Activated effector memory CD4-positive, alpha-beta T cell treated with Interleukin-2 at 50 U/mL for 16 hours (primary cell): ENCODE data around the gene RBP4.

ENCODE experiments used
- DNase-seq: peaks from one replicate; pipeline ENCODE4 v3.0.0-alpha.2; 2020

The RBP4 gene

DNA sequence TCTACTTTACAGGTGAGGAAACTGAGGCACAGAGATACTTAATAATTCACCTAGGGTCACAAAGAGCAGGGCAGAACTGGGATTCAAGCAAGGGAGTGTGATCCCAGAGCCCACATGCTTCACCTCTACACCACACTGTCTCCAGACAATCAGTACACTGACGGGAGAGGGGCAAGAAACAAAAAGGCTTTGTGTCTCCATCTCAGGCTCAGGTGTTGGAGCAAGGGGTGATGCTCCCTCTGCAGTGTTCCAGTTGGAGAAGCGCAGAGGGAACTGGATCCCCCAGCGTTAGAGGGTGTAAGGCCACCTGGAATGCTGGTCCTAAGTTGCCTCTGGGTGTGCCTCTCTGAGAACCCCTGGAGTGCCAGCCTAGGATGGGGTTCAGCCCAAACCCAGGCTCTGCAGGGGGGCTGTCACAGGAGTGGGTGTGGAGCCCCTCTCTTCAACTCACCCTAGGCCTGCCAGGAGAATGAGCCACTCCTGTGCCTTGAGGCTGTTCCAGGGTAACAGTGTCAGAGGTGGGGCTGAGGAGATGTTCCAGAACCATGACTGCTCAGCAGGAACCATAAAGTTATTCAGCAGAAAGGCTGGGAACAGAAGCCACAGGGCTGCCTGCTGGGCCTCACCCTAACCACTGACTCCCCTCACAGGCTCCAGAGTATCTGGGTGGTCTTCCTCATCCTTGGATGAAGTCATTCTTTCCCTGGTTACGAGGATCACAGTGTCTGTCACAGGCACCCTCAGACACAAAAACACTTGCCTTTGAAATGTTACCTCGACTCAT lies 5.5 kb downstream of the RBP4 start:
- no peak for DNase-seq

DNA sequence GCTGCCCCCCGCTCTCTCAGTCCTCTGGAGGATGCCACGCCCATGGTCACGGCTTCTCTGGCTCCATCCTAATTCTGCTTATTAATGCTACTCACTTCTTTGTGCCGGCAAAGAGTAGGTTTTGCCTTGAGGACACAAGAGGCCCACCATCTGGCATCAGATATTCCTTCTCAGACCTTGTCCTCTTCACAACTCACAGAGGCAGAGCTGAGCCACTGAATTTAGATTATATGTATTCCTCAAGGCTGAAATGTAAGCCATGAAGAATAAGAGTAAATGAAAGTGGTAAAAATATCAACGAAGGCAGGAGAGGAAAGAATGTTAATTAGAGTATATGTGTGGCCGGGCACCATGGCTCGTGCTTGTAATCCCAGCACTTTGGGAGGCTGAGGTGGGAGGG lies 6.5 kb downstream of the RBP4 start:
- no peak for DNase-seq

DNA sequence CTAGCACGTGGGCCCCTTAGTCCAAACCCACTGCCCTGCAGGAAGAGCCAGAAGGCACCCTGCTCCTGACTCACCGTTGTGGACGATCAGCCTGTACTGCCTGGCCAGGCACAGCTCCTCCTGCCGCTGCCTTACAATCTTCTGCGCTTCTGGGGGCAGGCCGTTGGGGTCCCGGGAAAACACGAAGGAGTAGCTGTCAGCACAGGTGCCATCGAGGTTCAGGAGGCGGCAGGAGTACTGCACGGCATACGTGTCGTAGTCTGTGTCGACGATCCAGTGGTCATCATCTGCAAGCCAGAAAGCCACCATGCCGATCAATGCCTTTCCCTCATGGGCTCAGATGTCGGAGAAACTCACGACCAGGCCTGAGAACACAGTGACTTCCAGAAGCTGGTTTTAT lies 7.3 kb downstream of the RBP4 start:
- no peak for DNase-seq

DNA sequence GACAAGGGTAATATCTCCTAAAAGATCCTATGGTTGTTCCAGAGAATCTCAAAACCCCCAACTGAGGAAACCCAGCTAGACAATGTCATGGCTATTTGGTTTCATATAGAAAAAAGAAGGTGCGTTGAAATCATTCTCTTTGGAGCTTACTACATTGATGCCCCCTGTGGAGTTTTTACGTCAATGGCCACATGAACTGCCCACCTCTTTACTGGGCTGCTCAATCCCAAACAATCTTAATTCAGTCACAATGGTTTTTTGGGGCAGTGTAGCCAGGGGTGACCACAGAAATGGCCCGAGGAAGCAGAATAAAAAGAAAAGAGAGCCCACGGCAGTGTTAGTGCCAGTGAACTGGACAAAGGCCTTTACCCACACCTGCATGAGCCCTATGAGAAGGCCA lies 7.8 kb downstream of the RBP4 start:
- no peak for DNase-seq

DNA sequence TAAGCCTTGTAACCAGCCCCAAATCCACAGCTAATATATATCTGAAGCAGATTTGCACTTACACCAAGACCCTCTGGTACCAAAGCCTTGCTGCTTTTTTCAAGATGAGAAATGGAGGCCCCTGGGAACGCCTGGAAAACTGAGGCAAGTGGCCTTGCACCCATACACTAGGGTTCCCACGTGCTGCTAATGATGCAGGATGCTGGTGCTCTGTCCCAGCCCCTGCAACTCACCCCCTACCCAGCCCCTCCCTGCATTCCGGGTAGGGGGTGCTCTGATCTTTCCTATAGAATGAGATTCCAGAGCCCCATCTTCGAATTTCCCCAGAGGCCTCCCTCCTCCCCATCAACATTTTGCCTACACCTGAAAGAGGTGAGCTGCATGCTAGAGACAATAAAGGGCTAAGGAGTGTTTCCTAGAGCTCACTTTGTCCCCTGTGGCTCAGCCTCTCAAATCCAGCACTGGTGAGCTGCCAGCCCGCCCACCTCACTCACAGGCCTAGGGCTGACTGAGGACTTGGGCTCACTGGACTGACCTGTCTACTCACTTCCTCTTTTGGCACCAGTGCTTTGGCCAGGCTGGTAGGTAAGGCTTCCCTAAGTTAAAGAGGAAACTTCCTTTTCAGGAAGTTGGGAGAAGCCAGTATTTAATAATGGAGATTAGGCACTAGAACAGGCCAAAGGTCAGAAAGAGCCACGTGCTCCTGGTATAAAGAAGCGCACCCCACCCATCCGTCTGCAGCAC lies 9.8 kb downstream of the RBP4 start:
- no peak for DNase-seq

DNA sequence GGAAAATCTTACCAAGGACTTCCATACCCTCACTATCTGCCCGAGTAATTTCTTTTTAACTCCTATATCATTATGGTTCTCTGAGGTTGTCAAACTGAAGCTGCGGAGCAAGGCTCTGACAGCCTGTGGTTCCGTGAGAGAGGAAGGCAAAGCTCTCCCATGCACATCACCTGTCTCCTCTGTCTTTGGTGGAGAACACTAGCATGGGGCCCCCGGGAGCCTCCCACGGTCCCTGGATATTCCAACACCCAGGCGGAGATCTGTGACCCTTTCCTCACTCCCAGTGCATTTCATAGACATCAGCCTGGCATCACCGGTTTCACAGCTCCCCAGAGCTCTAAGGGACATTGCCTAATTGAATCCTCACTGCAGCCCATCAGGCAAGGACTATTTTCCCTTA lies 10.4 kb downstream of the RBP4 start:
- no peak for DNase-seq

DNA sequence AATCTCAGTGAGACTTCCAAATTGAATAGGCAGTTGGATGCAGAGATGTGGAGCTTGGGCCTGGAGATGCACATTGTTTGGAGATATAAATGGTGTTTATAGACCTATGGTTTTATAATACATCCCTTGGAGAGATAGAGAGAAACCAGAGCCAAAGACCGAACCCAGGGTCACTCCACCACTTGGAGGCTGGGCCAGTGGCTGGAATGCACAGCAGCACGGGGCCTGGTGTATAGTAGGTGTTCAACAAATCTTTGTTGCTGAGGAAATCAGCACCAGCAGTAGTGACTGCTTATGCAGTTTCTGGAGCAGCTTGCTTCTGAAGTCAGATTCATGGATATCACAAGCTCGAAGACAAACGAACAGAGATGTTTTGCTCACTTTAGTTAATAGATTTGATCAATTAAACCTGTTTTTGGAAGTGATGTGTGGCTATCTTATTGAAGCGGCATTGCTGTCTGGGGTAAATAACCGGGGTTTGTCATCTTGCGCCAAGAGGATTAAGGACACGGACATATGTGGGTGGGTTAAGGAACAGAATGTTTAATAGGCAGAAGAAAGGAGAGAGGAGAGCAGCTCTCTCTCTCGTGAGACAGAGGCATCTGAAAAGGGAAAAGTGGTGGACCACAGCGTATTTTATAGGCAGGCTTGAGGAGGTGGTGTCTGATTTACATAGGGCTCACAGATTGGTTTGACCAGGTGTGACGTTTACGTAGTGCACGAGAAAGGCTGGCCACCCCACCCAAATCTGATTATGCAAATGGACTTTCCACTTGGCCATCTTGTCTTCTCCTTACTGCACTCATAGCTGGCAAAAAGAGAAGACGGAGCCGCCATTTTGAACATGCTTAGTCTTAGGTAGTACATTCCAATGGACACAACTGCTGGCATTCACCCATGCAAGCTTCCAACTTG lies 11.1 kb downstream of the RBP4 start:
- DNase-seq, result no peak

DNA sequence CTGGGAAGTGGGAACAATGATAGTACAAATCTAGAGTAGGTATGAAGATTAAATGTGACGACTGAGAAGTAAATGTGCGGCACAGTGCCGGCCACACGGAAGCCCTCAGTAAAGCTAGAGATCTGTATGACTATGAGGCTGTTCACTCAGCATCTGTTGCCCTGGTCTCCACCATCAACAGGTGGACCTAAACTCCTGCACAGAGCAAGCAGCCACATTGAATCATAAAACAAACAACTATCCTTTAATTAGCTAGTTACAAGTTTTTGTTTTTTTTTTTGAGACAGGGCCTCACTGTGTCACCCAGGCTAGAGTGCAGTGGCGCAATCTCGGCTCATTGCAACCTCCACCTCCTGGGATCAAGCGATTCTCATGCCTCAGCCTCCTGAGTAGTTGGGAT lies 16.6 kb downstream of the RBP4 start:
- no peak for DNase-seq

DNA sequence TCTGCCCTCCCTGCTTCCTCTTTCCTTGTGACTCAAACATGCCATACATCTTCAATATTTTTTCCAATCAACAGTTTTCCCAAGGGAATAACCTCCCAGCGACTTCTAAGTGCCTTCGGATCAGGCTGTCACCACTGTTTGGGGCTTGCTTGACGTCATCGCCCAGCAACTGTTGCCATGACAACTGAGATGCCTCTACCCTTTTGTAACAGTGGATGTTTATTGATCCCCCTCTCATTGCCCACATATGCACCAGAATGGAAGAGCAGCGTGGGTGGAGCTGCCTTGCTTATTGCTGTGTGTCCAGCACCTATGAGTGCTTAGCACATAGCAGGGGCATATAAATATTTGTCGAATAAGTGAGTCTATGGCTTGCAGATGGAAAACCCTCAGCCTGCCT lies 20.2 kb downstream of the RBP4 start:
- DNase-seq, result no peak

DNA sequence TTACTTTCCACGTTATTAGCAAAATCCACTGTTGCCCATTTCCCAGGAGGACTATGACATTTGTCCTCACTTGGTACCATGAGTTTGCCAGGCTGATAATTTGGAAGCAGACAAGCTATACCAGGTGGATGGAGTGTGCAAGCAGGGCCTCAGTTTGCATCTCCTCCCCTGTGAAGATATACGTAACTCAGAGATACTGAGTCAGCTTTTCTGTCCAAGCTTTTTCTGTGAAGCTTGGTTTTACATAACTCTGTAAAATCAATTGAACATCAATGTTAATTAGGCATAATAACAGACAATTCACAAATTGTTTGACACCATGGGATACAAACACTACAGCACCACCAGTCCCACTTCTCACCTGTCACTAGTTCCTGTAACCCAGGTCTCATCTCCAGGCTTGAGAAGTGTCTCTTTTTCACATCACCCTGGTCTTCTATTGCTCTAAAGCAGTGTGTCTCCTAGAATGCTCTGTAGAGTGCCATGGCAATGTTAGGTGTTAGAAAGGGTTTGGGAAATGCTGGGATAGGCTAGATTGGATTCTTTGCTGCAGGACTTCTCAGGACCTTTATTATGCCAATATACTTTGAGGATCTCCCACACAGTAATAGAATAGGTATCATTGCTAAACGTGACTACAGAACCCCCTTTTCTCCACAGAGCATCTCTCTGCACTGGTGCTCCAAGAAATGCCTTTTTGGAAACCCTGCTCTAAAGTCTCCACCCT lies 20.9 kb downstream of the RBP4 start:
- DNase-seq, result no peak

DNA sequence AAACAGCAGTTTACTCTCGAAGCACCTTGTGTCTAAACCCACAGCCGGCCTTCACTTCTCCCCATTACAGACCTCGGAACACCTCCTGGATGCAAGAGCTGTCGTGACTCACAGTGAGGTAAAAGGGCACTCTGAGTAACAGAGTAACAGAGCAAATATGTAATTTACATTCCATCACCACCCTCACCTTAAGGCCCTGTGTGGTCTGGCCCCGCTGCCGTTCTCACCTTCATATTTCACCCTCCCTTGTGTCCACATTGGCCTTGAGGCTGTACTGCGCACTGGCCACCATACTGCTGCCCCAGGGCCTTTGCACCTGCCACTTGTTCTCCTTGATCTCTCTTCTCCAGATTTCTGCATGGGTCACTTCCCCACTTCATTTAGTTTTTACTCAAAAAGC lies 21.9 kb downstream of the RBP4 start:
- DNase-seq, result no peak

DNA sequence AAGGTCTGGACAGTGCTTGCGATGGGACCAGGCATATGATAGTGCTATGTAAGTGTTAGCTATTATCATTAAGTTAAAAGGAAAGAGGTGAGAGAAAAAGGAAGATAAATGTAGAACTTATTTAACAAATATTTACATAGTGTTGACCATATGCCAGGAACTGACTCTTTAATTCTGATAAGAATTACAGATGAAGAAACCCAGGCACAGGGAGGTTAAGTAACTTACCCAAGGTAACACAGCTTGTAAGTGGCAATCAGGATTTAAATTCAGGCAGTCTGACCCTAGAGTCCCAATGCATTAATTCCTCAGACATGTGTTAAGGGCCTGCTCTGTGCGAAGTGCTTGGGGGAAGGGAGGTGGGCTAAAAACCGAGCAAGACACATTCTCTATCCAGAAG lies 23.5 kb downstream of the RBP4 start:
- no peak for DNase-seq

DNA sequence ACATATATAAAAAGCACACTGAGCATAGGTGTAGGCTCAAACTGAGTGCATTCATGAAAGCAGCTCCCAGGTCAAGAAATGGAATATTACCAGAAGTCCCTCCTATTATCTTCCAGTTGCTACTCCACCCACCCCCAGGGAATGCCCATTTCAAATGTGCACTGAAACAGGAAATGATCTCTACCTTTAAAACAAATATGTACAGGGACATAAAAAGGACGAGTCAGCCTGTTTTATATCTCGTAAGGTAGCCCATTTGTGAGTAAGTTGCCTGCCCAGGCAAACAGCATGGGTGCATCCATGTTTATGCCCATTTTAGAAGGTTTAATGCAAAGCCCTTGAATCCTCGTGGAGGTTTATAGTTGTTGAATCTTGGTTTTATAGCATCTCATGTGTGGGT lies 24.1 kb downstream of the RBP4 start:
- no peak for DNase-seq

DNA sequence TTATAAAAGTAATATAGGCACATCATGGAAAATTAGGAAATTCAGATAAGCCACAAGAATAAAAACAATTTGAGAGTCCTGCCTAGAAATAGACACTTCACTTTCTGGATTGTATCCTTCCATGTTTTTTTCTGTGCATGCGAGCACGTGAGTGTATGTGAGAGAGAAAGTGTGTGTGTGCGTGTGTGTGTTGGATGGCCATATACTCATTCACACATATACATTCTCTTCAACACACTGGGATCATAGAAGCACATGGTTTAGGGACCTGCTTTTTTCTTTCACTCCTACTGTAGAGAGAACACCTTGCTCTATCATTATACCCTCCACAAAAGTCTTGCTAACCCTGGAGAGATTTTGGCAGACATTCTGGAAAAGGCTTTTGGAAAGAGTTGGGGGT lies 27.1 kb downstream of the RBP4 start:
- DNase-seq, result no peak

DNA sequence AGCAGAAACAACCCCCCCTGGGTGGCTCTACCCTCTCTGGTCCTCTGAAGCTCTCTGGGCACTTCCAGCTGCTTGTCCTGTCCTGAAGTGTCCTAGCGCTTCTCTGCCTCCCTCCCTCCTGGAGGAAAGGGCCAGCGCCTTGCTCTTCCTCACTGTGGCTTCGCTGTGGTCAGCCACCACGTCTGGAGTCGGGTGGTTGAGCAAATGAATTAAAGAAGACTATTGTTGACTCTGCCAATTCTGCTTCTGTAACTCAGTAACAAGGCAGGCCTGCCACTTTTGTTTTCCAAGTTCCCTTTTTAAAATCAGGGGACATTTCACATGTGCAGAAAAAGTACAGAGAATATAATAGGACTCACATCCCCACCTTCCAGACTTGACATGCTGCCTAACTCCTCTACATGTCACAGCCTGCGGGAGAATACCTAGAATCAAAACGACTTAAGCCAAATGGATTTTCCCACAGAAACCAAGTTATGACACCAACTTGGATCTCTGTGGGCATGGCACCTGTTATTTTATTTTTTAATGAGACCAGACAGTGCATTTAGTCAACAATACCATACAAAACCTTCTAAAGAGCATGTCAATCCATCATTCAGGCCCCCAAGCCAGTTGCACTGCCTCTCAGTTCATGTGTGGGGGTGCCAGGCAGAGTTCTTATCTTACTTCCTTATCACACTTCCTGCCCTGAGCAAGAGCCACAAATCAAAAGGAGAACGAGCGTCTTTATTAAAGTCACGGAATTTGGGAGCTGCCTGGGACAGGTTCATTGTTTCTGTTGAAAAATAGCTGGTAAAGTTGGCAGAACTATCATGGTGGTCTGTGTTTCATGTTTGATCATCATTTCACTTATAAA lies 27.8 kb downstream of the RBP4 start:
- DNase-seq, result no peak

DNA sequence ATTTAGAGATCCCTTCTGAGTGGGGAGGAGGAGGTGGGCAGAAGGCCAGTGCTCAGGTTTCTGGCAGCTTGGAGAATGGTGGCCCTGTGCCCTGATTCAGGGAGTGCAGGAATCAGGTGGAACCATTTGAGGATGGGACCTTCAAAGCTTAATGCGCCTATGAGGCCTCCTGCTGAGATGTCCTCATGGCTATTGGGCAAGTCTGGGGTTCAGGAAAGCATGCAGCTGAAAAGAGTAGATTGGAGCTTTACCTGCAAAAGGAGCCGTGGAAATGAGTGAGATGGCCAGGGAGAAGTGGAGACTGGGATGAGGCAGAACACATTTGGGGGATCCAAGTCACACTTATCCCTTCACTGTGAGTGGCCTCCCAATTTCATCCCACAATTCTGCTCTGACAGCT lies 28.4 kb downstream of the RBP4 start:
- DNase-seq, result no peak

DNA sequence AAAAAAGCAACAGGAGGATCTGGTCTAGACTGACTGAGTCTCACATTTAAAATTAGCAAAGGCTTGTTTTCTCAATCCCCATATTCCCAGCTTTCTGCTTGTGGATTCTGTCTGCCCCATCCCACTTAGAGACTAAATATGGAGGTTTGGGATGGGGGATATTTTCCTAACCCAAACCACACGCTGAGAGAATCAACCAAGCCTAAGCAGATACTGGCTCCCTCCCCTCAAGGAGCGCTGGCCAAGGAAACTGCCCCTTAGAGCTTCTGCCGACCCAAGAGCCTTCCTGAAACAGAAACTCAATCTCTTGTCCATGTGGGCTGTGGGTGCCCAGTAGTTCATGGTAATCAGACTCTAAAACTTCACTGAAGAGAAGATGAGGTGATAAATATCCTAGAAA lies 30.7 kb downstream of the RBP4 start:
- no peak for DNase-seq

DNA sequence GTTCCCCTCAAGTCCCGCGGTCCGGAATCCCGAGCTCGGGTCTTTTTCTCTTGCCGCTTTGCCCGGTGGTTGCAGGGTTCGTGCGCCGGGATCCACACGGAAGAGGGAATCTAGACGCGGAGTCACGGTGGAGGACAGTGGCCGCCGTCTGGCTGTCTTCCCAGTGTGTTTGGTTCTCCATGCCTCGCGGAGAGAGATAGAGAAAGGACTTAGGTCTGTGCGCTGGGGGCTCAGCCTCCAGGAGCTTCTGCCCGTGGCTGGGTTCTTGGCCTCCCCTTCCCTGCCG lies 33.0 kb downstream of the RBP4 start:
- DNase-seq, result no peak

DNA sequence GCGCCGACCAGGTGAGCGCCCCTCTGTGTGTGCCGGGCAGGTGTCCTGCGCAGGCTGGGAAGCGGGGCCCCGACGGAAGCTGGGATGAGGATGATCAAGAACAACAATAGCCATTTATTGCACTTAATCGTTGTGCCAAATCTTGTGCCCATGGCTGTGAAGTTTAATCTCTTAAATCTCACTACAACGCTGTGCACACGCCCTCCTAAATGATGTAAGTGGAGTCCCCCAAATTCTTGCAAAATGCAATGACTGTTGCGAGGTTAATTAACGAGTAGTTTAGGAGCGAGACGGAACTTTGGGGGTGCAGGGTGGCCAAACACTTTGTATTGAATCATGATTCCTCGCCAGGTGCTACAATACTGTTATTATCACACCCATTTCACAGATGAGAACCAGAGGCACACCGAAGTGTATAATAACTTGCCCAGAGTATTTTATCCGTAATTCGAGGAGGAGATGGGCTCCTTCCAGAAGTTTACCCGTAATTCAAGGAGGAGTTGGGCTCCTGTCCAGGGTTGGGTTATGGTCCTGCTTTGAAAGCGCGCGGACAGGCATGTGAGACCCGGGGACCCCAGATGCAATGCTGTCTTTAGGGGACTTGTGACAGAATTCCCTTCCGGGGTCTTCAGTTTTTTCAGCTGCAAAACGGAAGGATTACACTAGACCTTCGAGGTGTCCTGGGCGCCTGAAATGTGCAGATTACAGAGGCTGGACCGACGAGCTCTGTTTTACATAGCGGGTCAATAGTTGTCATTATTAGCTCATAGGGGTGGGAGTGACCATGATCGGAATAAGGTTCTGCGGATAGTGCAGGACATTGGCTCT lies 33.5 kb downstream of the RBP4 start:
- no peak for DNase-seq

DNA sequence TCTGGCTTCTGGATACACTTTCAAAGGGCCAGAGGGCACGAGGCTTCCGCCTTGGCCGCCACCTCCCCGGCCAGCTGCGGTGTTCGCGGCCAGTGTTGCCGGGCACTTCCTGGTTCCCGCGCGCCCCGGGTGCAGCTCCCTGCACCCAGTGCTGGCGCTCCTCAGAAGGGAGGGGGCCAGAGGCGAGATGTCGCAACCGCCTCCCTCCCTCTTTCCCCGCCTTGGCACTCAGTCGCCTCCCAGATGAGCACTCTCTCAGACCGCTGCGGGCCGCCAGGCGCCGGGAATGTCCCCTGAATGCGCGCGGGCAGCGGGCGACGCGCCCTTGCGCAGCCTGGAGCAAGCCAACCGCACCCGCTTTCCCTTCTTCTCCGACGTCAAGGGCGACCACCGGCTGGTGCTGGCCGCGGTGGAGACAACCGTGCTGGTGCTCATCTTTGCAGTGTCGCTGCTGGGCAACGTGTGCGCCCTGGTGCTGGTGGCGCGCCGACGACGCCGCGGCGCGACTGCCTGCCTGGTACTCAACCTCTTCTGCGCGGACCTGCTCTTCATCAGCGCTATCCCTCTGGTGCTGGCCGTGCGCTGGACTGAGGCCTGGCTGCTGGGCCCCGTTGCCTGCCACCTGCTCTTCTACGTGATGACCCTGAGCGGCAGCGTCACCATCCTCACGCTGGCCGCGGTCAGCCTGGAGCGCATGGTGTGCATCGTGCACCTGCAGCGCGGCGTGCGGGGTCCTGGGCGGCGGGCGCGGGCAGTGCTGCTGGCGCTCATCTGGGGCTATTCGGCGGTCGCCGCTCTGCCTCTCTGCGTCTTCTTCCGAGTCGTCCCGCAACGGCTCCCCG lies 34.4 kb downstream of the RBP4 start, which contains the start of gene FFAR4:
Gene FFAR4 (plus strand): TSS at position 231 of the 842 bp plus-strand sequence. CDS start 56 bp downstream, at position 287.
- DNase-seq, result no peak
